GDM1 (cell line): ENCODE measurements around the gene TOMM70.

Experiments used
- DNase-seq: peaks from one replicate; lab custom pipeline; 2025; lab: John Stamatoyannopoulos, UW

Gene TOMM70

DNA sequence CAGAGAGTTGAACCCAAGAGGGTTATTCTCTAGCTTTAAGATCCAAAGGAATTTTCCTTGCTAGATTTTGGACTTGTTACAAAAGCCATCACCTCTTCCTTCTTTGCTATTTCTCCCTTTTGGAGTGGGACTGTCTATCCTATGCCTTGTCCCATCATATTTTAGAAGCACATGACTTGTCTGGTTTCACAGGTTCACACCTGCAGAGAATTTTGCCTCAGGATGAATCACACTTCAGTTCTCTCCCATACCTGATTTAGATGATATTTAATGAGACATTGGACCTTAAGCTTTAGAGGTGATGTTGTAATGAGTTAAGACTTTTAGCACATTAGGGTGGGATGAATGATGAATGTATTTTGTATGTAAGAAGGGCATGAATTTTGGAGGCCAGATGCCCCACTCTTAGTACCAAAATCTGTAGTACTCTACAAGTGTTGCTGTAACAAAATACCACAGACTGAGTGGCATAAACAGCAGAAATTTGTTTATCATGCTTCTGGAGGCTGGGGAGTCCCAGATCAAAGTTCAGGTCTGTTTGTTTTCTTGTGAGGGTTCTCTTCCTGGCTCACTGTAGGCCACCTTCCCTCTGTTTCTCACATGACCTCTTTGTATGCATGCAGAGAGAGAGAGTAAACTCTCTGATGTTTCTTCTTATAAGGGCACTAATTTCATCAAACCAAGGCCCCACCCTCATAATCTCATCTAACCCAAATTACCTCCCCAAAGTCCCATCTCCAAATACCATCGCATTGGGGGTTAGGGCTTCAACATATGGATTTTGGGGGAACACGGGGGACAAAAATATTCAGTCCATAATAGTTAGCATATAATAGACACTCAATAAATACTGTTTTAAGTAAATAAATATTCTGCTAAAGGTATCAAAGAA lies 10.4 kb upstream of the TOMM70 start:
- no peak for DNase-seq

DNA sequence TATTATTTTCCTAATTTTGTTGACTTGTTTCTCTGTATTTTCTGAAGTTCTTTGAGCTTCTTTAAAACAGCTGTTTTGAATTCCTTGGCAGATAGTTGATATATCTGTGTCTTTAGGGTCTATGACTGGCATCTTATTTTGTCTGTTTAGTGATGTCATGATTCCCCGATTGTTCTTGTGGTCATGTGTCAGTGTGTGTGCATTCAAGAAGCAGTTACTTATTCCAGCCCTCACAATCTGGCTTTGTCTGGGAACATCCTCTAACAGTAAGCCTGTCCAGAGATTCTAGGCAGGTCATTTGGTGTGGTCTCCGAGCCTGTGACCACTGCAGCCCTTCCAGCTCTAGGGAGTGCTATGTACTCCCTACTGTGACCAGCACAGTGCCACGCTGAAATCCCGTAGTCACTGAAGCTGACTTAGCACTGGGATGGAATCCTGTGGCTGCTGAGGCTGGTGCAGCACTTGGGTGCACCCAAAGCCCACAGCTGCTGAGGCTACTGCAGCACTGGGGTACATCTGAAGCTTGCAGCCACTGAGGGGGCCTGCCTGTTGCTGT lies 7.2 kb upstream of the TOMM70 start:
- DNase-seq = no peak

DNA sequence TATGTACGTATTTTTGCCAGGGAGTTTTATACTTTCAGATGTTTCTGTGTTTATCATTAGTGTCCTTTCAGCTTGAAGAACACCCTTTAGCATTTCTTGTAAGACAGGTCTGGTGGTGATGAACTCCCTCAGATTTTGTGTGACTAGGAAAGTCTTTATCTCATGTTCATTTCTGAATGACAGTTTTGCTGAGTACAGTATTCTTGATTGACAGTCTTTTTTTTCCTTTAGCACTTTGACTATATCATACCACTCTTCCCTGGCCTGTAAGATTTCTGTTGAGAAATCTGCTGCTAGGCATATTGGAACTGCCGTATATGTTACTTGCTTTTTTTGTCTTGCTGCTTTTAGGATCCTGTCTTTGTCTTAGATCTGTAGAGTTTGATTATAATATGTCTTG lies 6.3 kb upstream of the TOMM70 start:
- no peak for DNase-seq

DNA sequence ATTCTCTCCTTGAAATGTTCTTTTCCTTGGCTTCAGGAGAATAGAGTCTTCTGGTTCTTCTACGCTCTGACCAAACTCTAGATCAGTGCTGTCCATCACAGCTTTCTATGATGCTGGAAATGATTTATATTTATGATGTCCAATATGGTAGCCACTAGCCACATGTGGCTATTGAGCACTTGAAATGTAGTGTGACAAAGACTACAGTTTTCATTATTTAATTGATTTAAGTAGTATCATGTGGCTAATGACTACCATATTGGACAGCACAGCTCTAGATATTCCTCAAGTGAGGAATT lies 3.3 kb upstream of the TOMM70 start:
- no peak for DNase-seq

DNA sequence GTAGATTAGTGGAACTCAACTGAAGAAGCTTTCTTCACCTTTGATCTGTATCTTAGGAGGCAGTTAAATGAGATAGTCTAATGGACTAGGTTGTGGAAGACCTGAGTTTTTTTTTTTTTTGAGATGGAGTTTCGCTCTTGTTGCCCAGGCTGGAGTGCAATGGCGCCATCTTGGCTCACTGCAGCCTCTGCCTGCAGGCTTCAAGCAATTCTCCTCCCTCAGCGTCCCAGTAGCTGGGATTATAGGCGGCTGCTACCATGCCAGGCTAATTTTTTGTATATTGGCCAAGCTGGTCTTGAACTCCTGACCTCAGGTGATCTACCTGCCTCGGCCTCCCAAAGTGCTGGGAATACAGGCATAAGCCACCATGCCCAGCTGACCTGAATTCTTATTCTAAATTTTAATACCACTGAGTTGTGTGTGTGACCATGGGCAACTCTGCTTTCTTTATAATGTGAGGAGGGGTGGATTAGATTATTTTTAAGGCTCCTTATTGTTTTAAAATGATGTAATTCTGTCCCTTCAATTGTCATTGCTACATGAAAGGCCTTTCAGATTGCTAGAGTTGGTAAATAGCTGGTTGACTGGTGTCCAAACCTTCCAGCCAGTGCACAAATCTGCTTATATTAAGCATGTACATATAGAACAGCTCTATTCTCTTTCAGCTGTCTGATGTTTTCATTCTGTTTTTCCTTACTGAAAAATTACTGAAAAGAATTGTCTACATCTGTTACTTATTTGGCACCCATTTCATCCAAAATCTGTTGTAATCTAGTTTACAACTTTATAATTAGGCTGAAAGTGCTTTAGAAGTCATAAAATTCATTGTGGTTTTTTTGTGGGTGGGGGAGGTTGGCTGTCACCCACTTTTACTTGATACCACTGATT lies 2.7 kb upstream of the TOMM70 start:
- DNase-seq = peak; percentile 1

DNA sequence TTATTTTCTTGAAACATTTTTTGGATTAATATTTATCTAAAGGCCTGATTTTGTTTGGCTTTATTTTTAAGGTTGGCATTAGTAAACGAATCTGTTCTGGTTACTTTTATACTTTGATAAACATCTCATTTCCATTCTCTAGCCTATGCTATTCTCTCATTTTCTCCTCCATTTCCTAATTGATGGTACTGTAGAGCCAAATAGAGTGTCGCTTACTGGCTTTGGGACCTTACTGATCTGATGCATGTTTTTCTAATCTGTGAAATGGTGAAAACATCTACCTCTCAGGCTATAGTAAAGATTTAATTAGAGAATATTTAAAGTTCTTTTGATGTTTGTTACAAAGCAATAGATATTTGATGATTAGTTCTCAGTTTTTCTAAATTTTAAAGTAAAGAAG lies 2.0 kb upstream of the TOMM70 start:
- DNase-seq = no peak

DNA sequence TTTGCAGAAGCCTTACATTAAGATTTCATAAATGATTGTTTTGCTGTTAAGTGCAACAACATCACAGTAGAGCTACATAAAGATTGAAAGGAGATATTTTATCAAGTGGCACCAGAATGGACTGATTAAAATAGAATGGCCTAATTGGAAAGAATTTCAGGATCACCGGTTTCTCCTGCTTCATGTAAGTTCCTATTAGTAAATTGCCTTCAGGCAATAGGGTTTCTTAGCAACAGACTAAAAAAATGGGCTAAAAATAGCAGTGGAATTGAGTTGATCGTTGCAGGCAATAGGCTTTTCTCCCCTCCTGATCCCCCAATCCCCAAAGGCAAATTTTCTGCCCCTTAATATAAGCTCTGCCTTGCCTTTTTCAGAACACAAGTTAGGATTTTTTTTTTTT lies 1.4 kb upstream of the TOMM70 start:
- DNase-seq = no peak

DNA sequence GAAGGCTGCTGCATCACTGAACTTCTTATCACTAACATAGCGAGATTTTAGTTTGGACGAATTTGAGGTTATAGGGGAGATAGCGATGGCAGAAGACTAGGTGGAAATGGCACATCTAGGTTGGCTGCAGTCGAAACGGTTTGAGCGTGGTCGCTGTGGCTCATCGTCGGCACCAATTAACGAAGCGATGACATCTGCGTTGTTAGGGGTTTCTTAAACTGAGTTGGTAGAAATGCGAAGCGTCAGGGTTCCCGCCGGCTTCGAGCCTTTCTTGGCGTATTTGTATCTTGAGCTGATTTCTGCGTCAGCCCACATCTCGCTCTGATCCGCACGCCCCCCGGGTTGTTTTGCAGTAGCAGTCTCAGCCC lies 769 bp upstream of the TOMM70 start:
- no peak for DNase-seq

DNA sequence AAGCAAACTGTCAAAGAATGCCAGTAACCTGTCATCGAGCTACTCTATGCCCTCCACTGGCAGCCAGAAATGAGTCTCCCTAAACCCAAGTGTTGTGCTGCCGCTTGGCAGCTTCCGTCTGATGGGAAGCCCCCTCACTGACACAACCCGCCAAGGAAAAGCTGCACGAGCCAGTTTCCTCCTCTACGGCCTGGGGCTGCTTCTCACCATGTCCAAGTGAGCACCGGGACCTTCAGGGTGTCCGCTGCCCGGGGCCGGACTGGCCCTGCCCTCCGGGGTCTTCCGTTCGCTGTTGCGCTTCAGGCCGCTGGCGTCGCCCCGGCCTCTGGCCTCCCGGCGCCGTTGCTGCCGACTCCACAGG lies 490 bp downstream of the TOMM70 start:
- DNase-seq = no peak

DNA sequence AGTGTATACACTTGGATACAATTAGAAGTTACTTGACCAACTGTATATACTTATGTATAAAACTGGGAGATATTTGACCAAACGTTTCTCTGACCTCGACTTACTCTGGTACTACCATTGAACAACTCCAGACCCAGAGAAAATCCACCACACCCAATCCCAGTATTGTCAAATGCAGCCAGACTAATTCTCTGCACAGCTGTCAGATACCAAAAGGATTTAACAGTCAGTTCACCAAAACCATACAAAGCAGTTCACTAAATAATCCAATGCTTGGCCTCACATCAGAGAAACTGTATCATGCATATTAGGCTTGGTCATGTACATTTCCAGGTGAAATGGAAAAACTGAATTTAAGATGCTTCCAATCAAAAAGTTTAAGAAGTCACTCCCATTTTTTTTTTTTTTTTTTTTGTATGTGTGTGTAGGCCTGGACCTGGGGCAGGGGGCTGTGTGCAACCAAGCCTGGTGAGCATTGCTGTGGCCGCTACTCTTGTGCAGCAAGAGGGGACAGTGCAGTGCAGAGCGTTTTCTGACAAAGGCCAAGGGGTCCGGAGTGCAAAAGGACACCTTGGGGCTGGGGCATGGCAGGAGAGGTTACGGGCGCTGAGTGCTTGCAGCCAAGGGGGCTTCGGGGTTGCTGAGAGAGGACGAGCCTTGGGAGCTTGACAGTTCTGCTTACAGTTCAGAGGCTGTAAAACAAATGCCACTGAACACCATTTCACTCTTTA lies 1.4 kb downstream of the TOMM70 start:
- no peak for DNase-seq

DNA sequence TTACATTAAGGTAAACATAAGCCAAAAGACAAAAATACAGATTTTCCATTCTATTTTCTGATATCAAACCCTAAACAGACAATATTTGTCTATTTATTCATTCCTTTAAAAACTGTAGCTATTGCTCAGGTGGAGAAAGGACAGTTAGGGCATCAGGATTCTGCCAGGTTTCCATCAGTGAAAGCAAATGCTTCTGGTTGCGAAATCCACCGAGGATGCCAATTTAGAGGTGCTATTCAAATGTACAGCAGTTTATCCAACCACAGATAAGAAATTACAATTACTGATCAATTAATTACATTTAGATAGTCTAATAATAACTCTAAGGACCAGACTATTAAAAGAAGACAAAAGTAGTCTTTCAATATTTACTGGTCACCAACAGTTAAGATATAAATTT lies 3.9 kb downstream of the TOMM70 start:
- DNase-seq = no peak

DNA sequence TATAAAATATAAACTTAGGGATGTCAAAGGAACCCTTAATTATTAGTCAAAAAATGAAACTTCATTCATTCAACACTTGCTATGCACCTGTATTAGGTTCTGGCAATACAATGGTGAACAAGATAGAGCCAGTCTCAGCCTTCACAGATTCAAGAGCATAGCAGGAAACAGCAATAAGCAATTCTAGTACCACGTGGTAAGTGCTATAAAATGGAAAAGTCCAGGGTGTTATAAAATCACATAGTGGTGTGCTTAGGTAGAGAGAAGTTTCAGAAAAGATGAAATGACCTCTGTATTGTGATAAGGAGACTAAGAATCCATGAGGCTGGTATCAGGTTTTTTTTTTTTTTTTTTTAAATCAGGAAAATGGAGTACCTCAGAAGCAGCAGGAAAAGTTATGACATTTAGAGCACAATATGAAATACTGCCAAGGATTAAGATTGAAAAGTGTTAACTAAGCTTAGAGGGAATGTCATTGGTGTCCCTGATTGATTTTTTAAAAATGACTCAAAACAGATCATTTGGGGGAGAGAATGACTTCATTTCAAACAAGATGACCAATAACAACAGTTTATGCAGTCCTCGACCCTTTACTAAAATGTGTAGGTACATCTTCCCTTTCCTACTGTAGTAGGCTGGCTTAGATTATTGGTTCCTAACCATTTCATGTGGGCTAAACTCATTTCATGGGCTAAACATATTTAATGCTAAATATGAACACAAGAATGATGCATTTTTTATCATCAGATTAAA lies 5.0 kb downstream of the TOMM70 start:
- no peak for DNase-seq

DNA sequence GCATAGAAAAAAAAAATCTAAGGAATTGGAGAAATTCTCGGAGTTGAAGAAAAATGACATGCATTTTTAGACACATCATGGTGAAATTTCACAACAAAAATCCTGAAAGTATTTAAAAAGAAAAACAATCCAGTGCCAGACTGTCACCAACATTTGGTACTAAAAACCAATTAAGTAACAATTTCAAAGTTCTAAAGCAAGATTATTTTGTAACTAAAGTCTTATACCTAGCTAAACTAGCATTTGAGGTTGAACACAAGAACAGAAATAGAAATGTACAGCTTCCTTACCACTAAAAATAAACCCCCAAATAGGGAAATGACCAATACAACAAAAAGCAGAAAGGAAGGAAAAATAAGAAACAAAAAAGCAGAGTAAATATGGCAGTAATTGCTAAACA lies 11.9 kb downstream of the TOMM70 start:
- no peak for DNase-seq

DNA sequence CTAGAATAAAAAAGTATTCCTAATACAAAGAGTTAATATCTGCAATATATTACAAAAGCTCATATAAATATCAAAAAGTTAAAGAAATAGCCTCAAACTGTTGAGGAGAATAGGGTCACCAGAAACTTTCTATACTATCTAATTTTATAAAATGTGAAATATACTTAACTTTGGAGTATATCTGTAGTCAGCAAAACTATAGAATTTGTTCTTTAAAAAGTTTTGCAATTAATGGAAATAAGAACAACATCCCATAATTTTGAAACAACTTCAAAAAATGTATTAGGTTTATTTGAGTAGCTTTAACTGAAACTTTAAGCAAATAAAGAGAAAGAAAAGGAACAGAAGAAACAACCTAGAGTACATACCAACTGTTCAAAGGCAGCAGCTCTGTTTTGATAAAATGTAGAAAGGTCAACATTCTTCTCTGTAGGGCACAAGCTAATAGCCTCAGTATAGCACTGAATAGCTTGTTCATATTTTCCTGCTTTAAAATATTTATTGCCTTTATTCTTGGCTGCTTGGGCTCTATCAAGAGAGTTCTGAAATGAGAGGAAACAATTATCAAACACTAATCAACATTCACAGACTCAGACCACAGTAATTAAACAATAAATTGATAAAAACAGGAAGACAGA lies 14.3 kb downstream of the TOMM70 start:
- no peak for DNase-seq

DNA sequence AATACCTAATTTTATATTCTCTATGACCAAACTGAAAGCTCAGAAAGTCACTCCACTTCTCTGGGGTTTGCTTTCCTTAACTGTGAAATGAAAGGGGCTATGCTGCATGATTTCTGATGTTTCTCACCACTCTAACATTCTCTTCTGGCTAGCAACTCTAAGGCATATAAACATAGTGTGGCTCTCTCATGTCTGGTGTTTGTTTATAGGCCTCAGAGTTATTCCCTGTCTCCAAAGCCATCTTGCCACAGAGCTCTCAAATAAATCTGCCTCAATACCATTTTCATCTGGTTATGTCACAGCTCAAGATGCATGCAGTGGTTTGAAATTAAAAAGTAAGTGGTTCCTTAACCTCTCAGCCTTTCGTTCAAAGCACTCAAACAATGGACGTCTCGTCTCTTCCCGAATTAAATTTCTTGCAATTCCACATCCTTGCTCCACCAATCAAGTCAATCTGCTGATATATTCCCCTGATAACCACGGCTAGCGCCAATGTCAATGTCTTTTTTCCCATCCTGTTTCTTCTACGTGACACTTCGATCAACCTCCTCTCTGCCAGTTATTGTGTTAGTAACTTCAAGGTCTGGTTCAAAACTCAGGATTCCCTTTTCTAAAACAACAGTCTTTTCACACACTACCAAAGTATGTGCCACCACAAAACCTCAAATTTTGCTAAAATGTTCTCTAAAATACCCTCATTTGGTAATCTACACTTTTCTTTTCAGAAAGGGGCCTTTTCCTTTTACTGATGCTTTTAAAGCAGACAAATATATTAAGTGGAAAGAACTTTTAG lies 16.0 kb downstream of the TOMM70 start:
- no peak for DNase-seq

DNA sequence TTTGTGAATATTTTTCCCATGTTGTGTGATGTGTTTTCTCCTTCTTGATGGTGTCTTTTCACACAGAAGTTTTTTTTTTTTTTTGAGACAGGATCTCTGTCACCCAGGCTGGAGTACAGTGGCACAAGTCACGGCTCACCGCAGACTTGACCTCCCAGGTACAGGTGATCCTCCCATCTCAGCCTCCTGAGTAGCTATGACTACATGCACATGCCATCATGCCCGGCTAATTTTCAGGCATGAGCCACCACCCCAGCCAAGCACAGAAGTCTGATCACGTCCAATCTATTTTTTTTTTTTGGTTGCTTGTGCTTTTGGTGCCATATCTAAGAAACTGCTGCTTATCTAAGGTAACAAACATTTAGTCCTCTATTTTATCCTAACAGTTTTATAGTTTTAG lies 24.6 kb downstream of the TOMM70 start:
- DNase-seq = no peak

DNA sequence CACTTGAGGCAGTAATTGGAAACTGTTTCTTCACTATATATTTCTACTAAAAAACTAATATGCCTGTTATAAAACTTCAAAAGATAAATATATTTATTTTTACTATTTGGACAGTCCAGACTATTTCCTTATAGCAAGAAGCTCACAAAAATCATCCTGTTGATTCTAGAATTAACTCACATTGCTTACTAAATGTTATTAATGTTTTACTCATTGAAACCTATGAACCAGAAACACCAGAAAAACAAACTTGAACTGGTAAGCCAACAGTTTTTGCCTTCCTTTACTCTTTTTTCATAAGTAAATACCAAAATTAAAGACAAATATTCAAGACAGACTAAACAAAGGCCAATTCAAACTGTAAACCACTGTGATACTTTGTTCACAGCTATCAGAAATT lies 26.4 kb downstream of the TOMM70 start:
- DNase-seq = no peak

DNA sequence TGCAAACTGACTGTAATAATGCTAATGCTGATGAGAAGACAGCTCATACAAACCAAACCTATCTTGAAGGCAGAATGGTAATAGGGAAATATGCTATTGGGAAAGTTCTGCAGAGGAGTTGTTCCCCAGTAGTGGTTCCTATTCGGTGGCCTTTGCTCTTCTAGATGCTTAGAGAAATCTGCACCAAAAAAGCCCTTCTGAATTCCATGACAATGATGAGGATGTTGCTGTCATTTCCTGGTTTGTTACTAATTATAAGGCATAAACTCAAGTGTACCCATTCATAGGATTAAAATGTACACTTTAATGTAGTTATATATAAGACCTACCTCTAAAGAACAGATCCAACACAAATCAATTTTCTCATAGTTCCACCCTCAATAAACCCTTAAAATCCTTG lies 30.1 kb downstream of the TOMM70 start:
- no peak for DNase-seq

DNA sequence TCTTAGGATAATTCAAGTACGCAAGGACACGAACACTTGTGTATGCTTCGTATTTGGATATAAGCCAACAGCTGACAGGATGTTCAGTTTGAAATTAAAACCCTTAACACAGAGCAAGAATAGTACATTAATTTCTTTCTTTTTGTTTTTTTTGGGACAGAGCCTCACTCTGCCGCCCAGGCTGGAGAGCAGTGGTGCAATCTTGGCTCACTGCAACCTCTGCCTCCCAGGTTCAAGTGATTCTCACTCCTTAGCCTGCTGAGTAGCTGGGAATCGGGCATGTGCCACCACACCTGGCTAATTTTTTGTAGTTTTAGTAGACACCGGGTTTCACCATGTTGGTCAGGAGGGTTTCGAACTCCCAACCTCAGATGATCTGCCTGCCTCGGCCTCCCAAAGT lies 32.4 kb downstream of the TOMM70 start:
- no peak for DNase-seq

DNA sequence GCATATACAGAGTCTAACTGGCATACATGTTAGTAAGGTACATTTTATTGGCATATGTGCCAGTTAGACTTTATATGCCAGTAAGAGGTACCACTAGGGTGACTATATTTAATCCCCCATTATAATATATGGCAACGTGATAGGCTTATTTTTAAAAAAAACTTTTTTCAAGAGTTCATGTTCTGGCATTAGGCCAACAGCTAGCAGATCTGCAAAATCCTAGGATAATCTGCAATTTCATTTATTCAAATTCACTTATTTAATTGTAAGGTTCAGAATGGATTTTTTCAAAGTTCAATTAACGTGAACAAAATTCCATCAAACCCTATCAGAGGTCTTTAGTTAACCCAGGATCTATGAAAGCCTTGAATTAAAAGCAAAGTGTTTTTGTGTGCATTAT lies 34.5 kb downstream of the TOMM70 start:
- no peak for DNase-seq

DNA sequence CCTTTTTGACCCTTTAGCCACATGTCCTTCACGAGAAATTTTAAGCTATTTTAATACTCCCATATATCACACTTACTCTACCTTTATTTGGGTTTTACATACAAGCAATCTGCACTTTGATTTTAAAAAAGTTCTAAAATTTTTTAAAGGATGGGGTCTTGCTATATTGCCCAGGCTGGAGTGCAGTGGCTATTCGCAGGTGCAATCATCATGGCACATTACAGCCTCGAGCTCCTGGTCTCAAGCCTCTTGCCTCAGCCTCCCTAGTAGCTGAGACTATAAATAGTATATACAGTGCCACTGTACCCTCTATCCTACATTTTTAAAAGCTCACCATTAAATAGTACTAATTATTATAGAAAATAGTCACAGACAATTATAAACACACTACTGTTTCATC lies 36.5 kb downstream of the TOMM70 start:
- DNase-seq = no peak
